Transverse colon (tissue), 4 donors: Measurements from ENCODE around the gene MTOR. TPM values are rescaled to one million over a fixed set of nuclear protein-coding genes. Genes with fewer than 3 reads are reported as not detected.

Experiments
- DNase-seq: peaks from one replicate; pipeline ENCODE4 v3.0.0-alpha.2; 2019
- H3K27ac ChIP-seq, 4 donors: fragments of 200-600 bp; sonication (generic); 2 replicates each; pipeline ENCODE4 v1.5.1; 2016 to 2018; ENCODE audit warnings: inconsistent platforms in 4 of 4
- H3K27me3 ChIP-seq: fragments of 200-600 bp; sonication (generic); 2 replicates; pipeline ENCODE4 v1.5.1; 2017; ENCODE audit warnings: inconsistent platforms
- H3K36me3 ChIP-seq, 4 donors: fragments of 200-600 bp; sonication (generic); 2 replicates each; pipeline ENCODE4 v1.5.1; 2017 to 2019; ENCODE audit warnings: inconsistent platforms in 4 of 4
- H3K4me1 ChIP-seq, 4 donors: fragments of 200-600 bp; sonication (generic); 2 replicates each; pipeline ENCODE4 v1.5.1; 2017 to 2020; ENCODE audit warnings: inconsistent platforms in 4 of 4
- H3K4me3 ChIP-seq, 4 donors: fragments of 200-600 bp; sonication (generic); 1 replicate in 1 of 4; 2 replicates in 3 of 4; pipeline versions ENCODE4 v1.5.1 to v1.6.1; 2017 to 2019; ENCODE audit warnings: inconsistent platforms in 4 of 4
- H3K9me3 ChIP-seq, 2 donors: fragments of 200-600 bp; sonication (generic); 2 replicates each; pipeline ENCODE4 v1.5.1; 2017 to 2019; ENCODE audit warnings: inconsistent platforms in 2 of 2
- CTCF ChIP-seq, 5 experiments: fragments of 200-600 bp in 3 of 5; fragments of 450-650 bp in 2 of 5; sonication (generic) in 3 of 5; IDR thresholded peaks; 1 replicate in 2 of 5; 2 replicates in 3 of 5; pipeline ENCODE4 v1.5.1; 2016 to 2017; ENCODE audit warnings: antibody characterized with exemption in 5 of 5, inconsistent platforms in 3 of 5, mild to moderate bottlenecking in 2 of 5, moderate library complexity in 1 of 5
- EP300 ChIP-seq: sonication (generic); formaldehyde crosslinking; IDR thresholded peaks from one replicate; pipeline ENCODE4 v1.6.1; 2017; ENCODE audit warnings: antibody characterized with exemption, low read depth
- POLR2A ChIP-seq: fragments of 450-650 bp; IDR thresholded peaks from one replicate; pipeline ENCODE4 v1.6.1; 2016; ENCODE audit warnings: antibody characterized with exemption, mild to moderate bottlenecking, moderate library complexity
- POLR2AphosphoS5 ChIP-seq, 3 donors: sonication (generic); formaldehyde crosslinking; IDR thresholded peaks; one replicate each; pipeline ENCODE4 v1.6.1; 2016; ENCODE audit warnings: antibody characterized with exemption in 3 of 3
- WGBS, 2 donors: methylation state at CpG; one replicate each; pipeline ENCODE4 v1.1.5; 2018; ENCODE audit warnings: low coverage in 1 of 2; 5-methylcytosine and 5-hydroxymethylcytosine counted together
- in situ Hi-C, 4 donors: fragments of 200-750 bp; cut with MboI; loops; one replicate each; pipeline versions ENCODE4 v1.15.0 to v1.15.1; 2017; ENCODE audit warnings: low sequenced_read_pairs in 3 of 4, low pct_ligation_motif_present in 1 of 4, low pct_unique_long_range_greater_than_20kb in 1 of 4
- intact Hi-C: fragments of 100-400 bp; cut with DNase I; formaldehyde crosslinking; loops from one replicate; pipeline ENCODE4 v1.15.1; 2023; ENCODE audit warnings: low total_unique reads
- total RNA-seq, 4 donors: library from RNA; depleted of rRNA; stranded (reverse); fragments of >200 nt; gene quantifications; one replicate each; pipeline ENCODE4 v1.1.0, GENCODE V29; 2016

MTOR gene
- total RNA-seq, 4 donors from 2014 or later = 31.0 to 45.6 (median 40.6) TPM

GRCh38 chr1:11129649-11130390 is 132.5 kb downstream of the MTOR start:
- H3K27me3 ChIP-seq = no peaks in the 10 kb centered on the region
- WGBS, 2 donors = 94 to 95% methylated on average over 4 to 15 of the region's 15 CpGs
- H3K36me3 ChIP-seq = peaks cover 0 to 67% (median 34%) of the 10 kb centered on the region in 4 donors
- in situ Hi-C loops = no loop called here
- TF ChIP-seq EP300 (no peak), CTCF (IDR thresholded peaks at IDR 0.05) (no peak)
- no peak for DNase-seq
- H3K27ac ChIP-seq = no peak overlapping the region
- H3K4me1 ChIP-seq = peaks cover 6 to 7% (median 7%) of the 10 kb centered on the region in 4 donors
- H3K9me3 ChIP-seq = no peaks in the 10 kb centered on the region
- no peak overlapping the region for H3K4me3 ChIP-seq
- intact Hi-C loops = no loop called here

- Histone ChIP-seq H3K9me3 (no peaks in the 10 kb centered on the region), H3K27me3 (no peaks in the 10 kb centered on the region), H3K4me1 (no peaks in the 10 kb centered on the region), H3K36me3 (peaks cover 0 to 78% (median 34%) of the 10 kb centered on the region in 4 donors), H3K4me3 (no peak overlapping the region), H3K27ac (no peak overlapping the region)
- TF ChIP-seq EP300 (no peak), POLR2A (no peak), POLR2AphosphoS5 (IDR thresholded peaks at IDR 0.05) (no peak), CTCF (IDR thresholded peaks at IDR 0.05) (no peak)
- 82 to 88% methylated on average over 4 to 5 of the region's 5 CpGs for WGBS, 2 donors
- DNase-seq = no peak
- intact Hi-C loops (no loop called here), in situ Hi-C loops (no loop called here)
Observed at GRCh38 chr1:11126569-11126968, 135.8 kb downstream of the MTOR start.

DNA sequence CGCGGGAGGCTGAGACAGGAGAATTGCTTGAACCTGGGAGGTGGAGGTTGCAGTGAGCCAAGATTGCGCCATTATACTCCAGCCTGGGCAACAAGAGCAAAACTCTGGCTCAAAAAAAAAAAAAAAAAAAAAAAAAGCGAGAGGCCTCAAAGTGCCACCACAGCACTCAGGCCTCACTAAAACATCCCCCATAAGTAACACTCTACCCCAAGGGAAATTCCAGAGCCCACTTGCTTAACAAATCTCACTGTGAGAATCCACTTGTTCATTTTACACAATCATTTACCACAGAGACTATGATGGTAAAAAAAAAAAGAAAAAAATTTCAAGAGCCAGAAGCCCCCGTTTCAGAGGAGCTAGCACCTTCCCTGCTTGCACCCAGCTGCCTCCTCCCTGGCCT is 136.4 kb downstream of the MTOR start:
- TF ChIP-seq CTCF (IDR thresholded peaks at IDR 0.05) (no peak), EP300 (no peak), POLR2AphosphoS5 (IDR thresholded peaks at IDR 0.05) (no peak), POLR2A (no peak)
- no peaks in the 10 kb centered on the region for H3K4me1 ChIP-seq
- H3K9me3 ChIP-seq = no peaks in the 10 kb centered on the region
- H3K27me3 ChIP-seq = no peaks in the 10 kb centered on the region
- H3K4me3 ChIP-seq = no peak overlapping the region
- H3K36me3 ChIP-seq = peaks cover 0 to 78% (median 36%) of the 10 kb centered on the region in 4 donors
- in situ Hi-C loops (no loop called here), intact Hi-C loops (no loop called here)
- WGBS, 2 donors = 92 to 95% methylated on average over 5 of the region's 5 CpGs
- H3K27ac ChIP-seq = no peak overlapping the region
- no peak for DNase-seq

DNA sequence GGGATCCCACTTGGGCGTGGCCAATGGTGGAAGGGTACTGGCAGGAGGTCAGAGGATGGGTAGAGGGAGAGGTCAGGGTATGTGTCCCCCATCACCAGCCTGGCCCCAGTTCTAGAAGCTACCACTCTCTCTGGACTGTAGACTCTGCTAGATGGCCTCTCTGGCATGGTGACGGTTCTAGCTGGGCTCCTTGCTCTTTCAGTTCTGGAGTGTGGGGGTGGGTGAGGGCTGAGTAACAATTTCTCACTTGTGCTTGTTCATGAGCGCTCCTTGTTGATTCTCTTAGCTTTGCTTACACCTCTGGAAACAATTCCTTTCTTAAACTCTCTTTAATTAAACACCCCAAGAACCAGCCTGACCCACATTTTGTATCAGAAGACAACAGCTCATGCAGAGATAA is 137.4 kb downstream of the MTOR start:
- 86 to 91% methylated on average over 1 to 3 of the region's 3 CpGs for WGBS, 2 donors
- no peak overlapping the region for H3K27ac ChIP-seq
- H3K9me3 ChIP-seq = no peaks in the 10 kb centered on the region
- peaks cover 0 to 79% (median 38%) of the 10 kb centered on the region in 4 donors for H3K36me3 ChIP-seq
- intact Hi-C loops (no loop called here), in situ Hi-C loops (no loop called here)
- H3K27me3 ChIP-seq = no peaks in the 10 kb centered on the region
- no peak overlapping the region for H3K4me3 ChIP-seq
- H3K4me1 ChIP-seq = no peaks in the 10 kb centered on the region
- TF ChIP-seq POLR2AphosphoS5 (IDR thresholded peaks at IDR 0.05) (no peak), POLR2A (no peak), CTCF (IDR thresholded peaks at IDR 0.05) (no peak)
- DNase-seq = no peak
